ENCODE measurements around the gene CCDC107.
"Not testable (repeated sequence)": the region's sequence is repeated elsewhere in the genome, so short reads cannot be mapped to it uniquely, and the experiment has no call there.

CCDC107 gene

GRCh38 chr9:35618854-35619799, 39.0 kb upstream of the CCDC107 start:
- Histone ChIP-seq H3K36me3 (ENCODE audit: insufficient read depth, low read depth, low read length) (no peaks in the 10 kb centered on the region), H3K4me3 (ENCODE audit: low read length) (no peak overlapping the region), H3K9me3 (ENCODE audit: insufficient read depth, low read depth, low read length) (no peaks in the 10 kb centered on the region), H3K9ac (ENCODE audit: low read depth, low read length) (no peak overlapping the region), H3K27me3 (ENCODE audit: insufficient read depth, low read length) (peaks cover 56% of the 10 kb centered on the region), H3K4me1 (ENCODE audit: insufficient read depth, low read length) (peaks cover 3% of the 10 kb centered on the region; the same call in 1 of the 2 replicates), H3K27ac (ENCODE audit: low read length) (no peak overlapping the region)

- H3K9ac ChIP-seq (ENCODE audit: low read depth, low read length) = no peak overlapping the region
- peaks cover 49% of the 10 kb centered on the region for H3K27me3 ChIP-seq (ENCODE audit: insufficient read depth, low read length)
- no peak overlapping the region for H3K27ac ChIP-seq (ENCODE audit: low read length)
- no peaks in the 10 kb centered on the region for H3K9me3 ChIP-seq (ENCODE audit: insufficient read depth, low read depth, low read length)
- peaks cover 3% of the 10 kb centered on the region; the same call in 1 of the 2 replicates for H3K4me1 ChIP-seq (ENCODE audit: insufficient read depth, low read length)
- H3K4me3 ChIP-seq (ENCODE audit: low read length) = no peak overlapping the region
- H3K36me3 ChIP-seq (ENCODE audit: insufficient read depth, low read depth, low read length) = no peaks in the 10 kb centered on the region
These were observed 38.3 kb upstream of the CCDC107 start for GRCh38 chr9:35619800-35620158.

- Histone ChIP-seq H3K9me3 (ENCODE audit: insufficient read depth, low read depth, low read length) (no peaks in the 10 kb centered on the region), H3K27ac (ENCODE audit: low read length) (no peak overlapping the region), H3K36me3 (ENCODE audit: insufficient read depth, low read depth, low read length) (no peaks in the 10 kb centered on the region), H3K4me3 (ENCODE audit: low read length) (no peak overlapping the region), H3K27me3 (ENCODE audit: insufficient read depth, low read length) (no peaks in the 10 kb centered on the region), H3K9ac (ENCODE audit: low read depth, low read length) (no peak overlapping the region), H3K4me1 (ENCODE audit: insufficient read depth, low read length) (no peaks in the 10 kb centered on the region)
These were observed 30.5 kb upstream of the CCDC107 start for GRCh38 chr9:35627575-35627974.

GRCh38 chr9:35628389-35628991, 29.6 kb upstream of the CCDC107 start:
- no peaks in the 10 kb centered on the region for H3K27me3 ChIP-seq (ENCODE audit: insufficient read depth, low read length)
- no peak overlapping the region for H3K9ac ChIP-seq (ENCODE audit: low read depth, low read length)
- no peaks in the 10 kb centered on the region for H3K4me1 ChIP-seq (ENCODE audit: insufficient read depth, low read length)
- no peaks in the 10 kb centered on the region for H3K36me3 ChIP-seq (ENCODE audit: insufficient read depth, low read depth, low read length)
- H3K27ac ChIP-seq (ENCODE audit: low read length) = no peak overlapping the region
- no peak overlapping the region for H3K4me3 ChIP-seq (ENCODE audit: low read length)
- H3K9me3 ChIP-seq (ENCODE audit: insufficient read depth, low read depth, low read length) = no peaks in the 10 kb centered on the region

GRCh38 chr9:35629597-35629996, 28.5 kb upstream of the CCDC107 start:
- Histone ChIP-seq H3K4me1 (ENCODE audit: insufficient read depth, low read length) (no peaks in the 10 kb centered on the region), H3K9me3 (ENCODE audit: insufficient read depth, low read depth, low read length) (no peaks in the 10 kb centered on the region), H3K9ac (ENCODE audit: low read depth, low read length) (no peak overlapping the region), H3K4me3 (ENCODE audit: low read length) (no peak overlapping the region), H3K36me3 (ENCODE audit: insufficient read depth, low read depth, low read length) (no peaks in the 10 kb centered on the region), H3K27me3 (ENCODE audit: insufficient read depth, low read length) (no peaks in the 10 kb centered on the region), H3K27ac (ENCODE audit: low read length) (no peak overlapping the region)

- Histone ChIP-seq H3K9me3 (ENCODE audit: insufficient read depth, low read depth, low read length) (no peaks in the 10 kb centered on the region), H3K36me3 (ENCODE audit: insufficient read depth, low read depth, low read length) (no peaks in the 10 kb centered on the region), H3K4me3 (ENCODE audit: low read length) (no peak overlapping the region), H3K27me3 (ENCODE audit: insufficient read depth, low read length) (no peaks in the 10 kb centered on the region), H3K4me1 (ENCODE audit: insufficient read depth, low read length) (no peaks in the 10 kb centered on the region), H3K27ac (ENCODE audit: low read length) (no peak overlapping the region), H3K9ac (ENCODE audit: low read depth, low read length) (no peak overlapping the region)
These were observed 22.4 kb upstream of the CCDC107 start for GRCh38 chr9:35635730-35636129.

- Histone ChIP-seq H3K4me1 (ENCODE audit: insufficient read depth, low read length) (no peaks in the 10 kb centered on the region), H3K36me3 (ENCODE audit: insufficient read depth, low read depth, low read length) (no peaks in the 10 kb centered on the region), H3K27me3 (ENCODE audit: insufficient read depth, low read length) (no peaks in the 10 kb centered on the region), H3K27ac (ENCODE audit: low read length) (no peak overlapping the region), H3K4me3 (ENCODE audit: low read length) (no peak overlapping the region), H3K9me3 (ENCODE audit: insufficient read depth, low read depth, low read length) (no peaks in the 10 kb centered on the region), H3K9ac (ENCODE audit: low read depth, low read length) (no peak overlapping the region)
These were observed 21.8 kb upstream of the CCDC107 start for GRCh38 chr9:35636135-35636876.

GRCh38 chr9:35636877-35637246, 21.2 kb upstream of the CCDC107 start:
- H3K4me1 ChIP-seq (ENCODE audit: insufficient read depth, low read length); H3K36me3 ChIP-seq (ENCODE audit: insufficient read depth, low read depth, low read length); H3K9ac ChIP-seq (ENCODE audit: low read depth, low read length); H3K9me3 ChIP-seq (ENCODE audit: insufficient read depth, low read depth, low read length); H3K27me3 ChIP-seq (ENCODE audit: insufficient read depth, low read length); H3K27ac ChIP-seq (ENCODE audit: low read length); H3K4me3 ChIP-seq (ENCODE audit: low read length): not testable (repeated sequence)

GRCh38 chr9:35637427-35637955, 20.6 kb upstream of the CCDC107 start:
- H3K27me3 ChIP-seq (ENCODE audit: insufficient read depth, low read length); H3K27ac ChIP-seq (ENCODE audit: low read length); H3K36me3 ChIP-seq (ENCODE audit: insufficient read depth, low read depth, low read length); H3K4me1 ChIP-seq (ENCODE audit: insufficient read depth, low read length); H3K4me3 ChIP-seq (ENCODE audit: low read length); H3K9me3 ChIP-seq (ENCODE audit: insufficient read depth, low read depth, low read length); H3K9ac ChIP-seq (ENCODE audit: low read depth, low read length): not testable (repeated sequence)

GRCh38 chr9:35638751-35639150, 19.3 kb upstream of the CCDC107 start:
- not testable (repeated sequence) for H3K9ac ChIP-seq (ENCODE audit: low read depth, low read length); H3K27ac ChIP-seq (ENCODE audit: low read length); H3K4me1 ChIP-seq (ENCODE audit: insufficient read depth, low read length)

GRCh38 chr9:35639225-35639624, 18.9 kb upstream of the CCDC107 start:
- H3K4me3 ChIP-seq (ENCODE audit: low read length); H3K36me3 ChIP-seq (ENCODE audit: insufficient read depth, low read depth, low read length); H3K4me1 ChIP-seq (ENCODE audit: insufficient read depth, low read length); H3K9me3 ChIP-seq (ENCODE audit: insufficient read depth, low read depth, low read length); H3K27me3 ChIP-seq (ENCODE audit: insufficient read depth, low read length); H3K27ac ChIP-seq (ENCODE audit: low read length); H3K9ac ChIP-seq (ENCODE audit: low read depth, low read length): not testable (repeated sequence)

More at GRCh38 chr9:35638751-35639150, 19.3 kb upstream of the CCDC107 start:
- H3K27me3 ChIP-seq (ENCODE audit: insufficient read depth, low read length); H3K36me3 ChIP-seq (ENCODE audit: insufficient read depth, low read depth, low read length); H3K9me3 ChIP-seq (ENCODE audit: insufficient read depth, low read depth, low read length); H3K4me3 ChIP-seq (ENCODE audit: low read length): not testable (repeated sequence)

Data from iPS-20b (cell line).